GM15510 (cell line): ENCODE data around the gene API5.

ENCODE experiments used
- POLR2A ChIP-seq: IDR thresholded peaks from 3 replicates; pipeline ENCODE4 v1.6.1; 2011; ENCODE audit warnings: borderline replicate concordance; ENCODE audit not compliant: insufficient read length; ENCODE audit errors: extremely low read depth

Gene API5

GRCh38 chr11:43384393-43384792 lies 72.6 kb downstream of the API5 start:
- no peak for TF ChIP-seq POLR2A

GRCh38 chr11:43392713-43393112 lies 80.9 kb downstream of the API5 start:
- no peak for TF ChIP-seq POLR2A

GRCh38 chr11:43393765-43394355 lies 82.1 kb downstream of the API5 start:
- no peak for TF ChIP-seq POLR2A
